ENCODE results near the gene BCL2L12.

- TF ChIP-seq GATA2 (IDR thresholded peaks at IDR 0.05; ENCODE audit: low read depth, low read length) = no peak
- no peak for TF ChIP-seq GATA3 (IDR thresholded peaks at IDR 0.05; ENCODE audit: low read depth, low read length)
Measured at GRCh38 chr19:49626226-49626625, 39.5 kb upstream of the BCL2L12 start.
